Upper lobe of left lung (tissue), 4 donors: ENCODE data around the gene BAHD1.

ENCODE experiments used
- CTCF ChIP-seq, 6 experiments: fragments of 450-650 bp in 4 of 6; fragments of 200-600 bp in 2 of 6; sonication (generic) in 2 of 6; IDR thresholded peaks; one replicate each; pipeline ENCODE4 v1.5.1; 2016 to 2019; ENCODE audit warnings: antibody characterized with exemption in 6 of 6
- POLR2A ChIP-seq, 4 donors: fragments of 450-650 bp; IDR thresholded peaks; one replicate each; pipeline ENCODE4 v1.5.1; 2016 to 2017; ENCODE audit warnings: antibody characterized with exemption in 4 of 4, mild to moderate bottlenecking in 2 of 4

- TF ChIP-seq CTCF (IDR thresholded peaks at IDR 0.05) (no peak), POLR2A (IDR thresholded peaks at IDR 0.05) (no peak)
Observed at GRCh38 chr15:40392986-40393948, 47.5 kb upstream of the BAHD1 start.
